Panc1 (cell line): Measurements from ENCODE around the gene SLC9A5. TPM values are rescaled to one million over a fixed set of nuclear protein-coding genes. Genes with fewer than 3 reads are reported as not detected.

Experiments
- ATAC-seq: fragments of 200-7000 bp; cut with Tn5 transposase; 2 replicates; pipeline ENCODE4 v1.9.1; 2020; ENCODE audit warnings: mild to moderate bottlenecking, moderate library complexity
- BruUV-seq: library from RNA; stranded (reverse); fragments of 400-500 nt; replicated peaks from 2 replicates; lab custom pipeline; 2021; lab: Mats Ljungman, UMichigan
- CTCF ChIA-PET: fragments of 300-600 bp; sonication (Branson Sonifier 250); formaldehyde crosslinking; loops from one replicate; lab custom pipeline; 2022; ENCODE audit warnings: antibody characterized with exemption; lab: Charles Lee
- POLR2A ChIA-PET: fragments of 300-600 bp; sonication (Branson Sonifier 250); formaldehyde crosslinking; loops from one replicate; lab custom pipeline; 2022; ENCODE audit warnings: antibody characterized with exemption; lab: Charles Lee
- DNase-seq: peaks from one replicate; pipeline ENCODE4 v3.0.0-alpha.2; 2010; ENCODE audit warnings: low read depth, low spot score
- H3K27ac ChIP-seq: 2 replicates; pipeline ENCODE4 v1.5.1; 2011; ENCODE audit warnings: mild to moderate bottlenecking, low read length, inconsistent platforms
- H3K27me3 ChIP-seq: fragments of 200-500 bp; sonication (Bioruptor generic); 2 replicates; pipeline ENCODE4 v1.6.0; 2014; ENCODE audit warnings: low read length, inconsistent platforms; ENCODE audit not compliant: control insufficient read depth, insufficient read depth
- H3K36me3 ChIP-seq: fragments of 200-500 bp; sonication (Bioruptor generic); 2 replicates; pipeline ENCODE4 v1.5.1; 2014; ENCODE audit warnings: inconsistent platforms, mild to moderate bottlenecking, low read length, moderate library complexity; ENCODE audit not compliant: control insufficient read depth, insufficient read depth
- H3K4me1 ChIP-seq: 2 replicates; pipeline ENCODE4 v1.5.1; 2011; ENCODE audit warnings: inconsistent platforms, mild to moderate bottlenecking, low read length, moderate library complexity; ENCODE audit not compliant: control insufficient read depth, insufficient read depth
- H3K4me3 ChIP-seq, 2 experiments: 2 replicates each; pipeline ENCODE4 v1.5.1; 2011 to 2012; ENCODE audit warnings: low read depth in 2 of 2, low read length in 2 of 2, mild to moderate bottlenecking in 2 of 2, inconsistent platforms in 1 of 2, moderate library complexity in 1 of 2
- H3K9me3 ChIP-seq: fragments of 200-500 bp; sonication (Bioruptor generic); 2 replicates; pipeline ENCODE4 v1.5.1; 2014; ENCODE audit warnings: low read depth, mild to moderate bottlenecking, inconsistent platforms, low read length, moderate library complexity; ENCODE audit not compliant: control insufficient read depth, insufficient read depth
- POLR2AphosphoS5 ChIP-seq: IDR thresholded peaks from 2 replicates; pipeline ENCODE4 v1.6.1; 2012; ENCODE audit warnings: mild to moderate bottlenecking, low read depth, low read length, moderate library complexity
- SIN3A ChIP-seq: IDR thresholded peaks from 2 replicates; pipeline ENCODE4 v1.6.1; 2012; ENCODE audit warnings: low read depth, mild to moderate bottlenecking, low read length, moderate library complexity, borderline replicate concordance; ENCODE audit not compliant: insufficient read depth
- TCF7L2 ChIP-seq: IDR thresholded peaks from 2 replicates; pipeline ENCODE4 v1.6.1; 2011; ENCODE audit warnings: mild to moderate bottlenecking, low read depth, low read length, inconsistent platforms
- in situ Hi-C: cut with HindIII; loops from 2 replicates; pipeline ENCODE4 v1.10.0; 2016; ENCODE audit warnings: low sequenced_read_pairs, low pct_unique_long_range_greater_than_20kb
- intact Hi-C: fragments of 100-400 bp; cut with micrococcal nuclease; formaldehyde crosslinking; loops from one replicate; pipeline ENCODE4 v1.10.0; 2022; ENCODE audit not compliant: unreplicated experiment
- total RNA-seq: library from RNA; stranded (reverse); gene quantifications from one replicate; pipeline ENCODE4 v1.2.1, GENCODE V29; 2021; ENCODE audit not compliant: unreplicated experiment
- TF ChIP-seq, protein P1 (sequence below), 2 experiments: IDR thresholded peaks; 2 replicates each; pipeline ENCODE4 v1.6.1; 2011 to 2012; ENCODE audit warnings: low read depth in 2 of 2, control low read depth in 1 of 2, low read length in 1 of 2, mild to moderate bottlenecking in 1 of 2, moderate library complexity in 1 of 2; ENCODE audit not compliant: insufficient read depth in 1 of 2
- TF ChIP-seq, protein P2 (sequence below): fragments of 450-650 bp; IDR thresholded peaks from 2 replicates; pipeline ENCODE4 v1.5.1; 2017; ENCODE audit warnings: mild to moderate bottlenecking

SLC9A5 gene
- total RNA-seq, 1 experiment from 2014 or later = 1.7 TPM

DNA sequence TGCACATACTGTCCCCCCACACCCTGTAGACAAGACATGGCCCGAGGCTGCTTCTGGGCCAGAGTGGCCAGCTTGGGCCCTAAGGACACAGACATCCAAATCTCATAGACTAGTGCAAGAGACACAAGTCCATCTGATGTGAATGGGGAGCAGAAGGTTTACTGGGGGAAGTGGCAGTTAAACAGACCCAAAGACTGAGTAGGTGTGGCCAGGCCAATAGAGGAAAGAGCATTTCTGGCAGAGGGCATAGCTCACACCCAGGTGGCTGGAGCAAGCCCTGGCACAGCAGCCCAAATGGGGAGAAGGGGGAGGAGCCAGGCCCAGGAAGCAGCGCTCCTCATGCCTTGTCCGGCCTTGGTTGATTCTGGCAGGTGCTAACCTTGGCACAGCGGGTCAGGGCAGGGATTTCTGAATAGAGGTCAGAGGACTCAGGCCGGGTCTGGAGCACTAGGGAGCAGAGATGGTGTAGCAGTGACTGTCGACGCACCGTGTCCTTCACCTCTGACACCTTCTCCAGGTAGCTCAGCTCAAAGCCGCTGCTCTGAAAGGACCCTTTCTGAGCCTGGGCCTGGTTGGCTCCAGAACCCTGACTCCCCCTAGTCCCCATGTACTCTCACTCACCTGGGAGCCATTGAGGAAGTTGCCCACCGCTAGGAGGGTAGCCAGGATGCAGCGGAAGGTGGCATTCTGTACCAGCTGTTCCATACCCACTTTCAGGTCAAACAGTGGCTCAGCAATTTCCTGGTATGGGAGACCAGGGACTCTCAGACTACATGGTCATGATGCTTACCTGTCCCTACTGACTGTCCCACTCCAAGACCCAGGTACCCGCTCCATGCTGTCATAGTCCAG is 17.7 kb upstream of the SLC9A5 start:
- CTCF ChIA-PET = no interaction called here
- no peak for TF ChIP-seq TCF7L2
- TF ChIP-seq, protein P1, sequence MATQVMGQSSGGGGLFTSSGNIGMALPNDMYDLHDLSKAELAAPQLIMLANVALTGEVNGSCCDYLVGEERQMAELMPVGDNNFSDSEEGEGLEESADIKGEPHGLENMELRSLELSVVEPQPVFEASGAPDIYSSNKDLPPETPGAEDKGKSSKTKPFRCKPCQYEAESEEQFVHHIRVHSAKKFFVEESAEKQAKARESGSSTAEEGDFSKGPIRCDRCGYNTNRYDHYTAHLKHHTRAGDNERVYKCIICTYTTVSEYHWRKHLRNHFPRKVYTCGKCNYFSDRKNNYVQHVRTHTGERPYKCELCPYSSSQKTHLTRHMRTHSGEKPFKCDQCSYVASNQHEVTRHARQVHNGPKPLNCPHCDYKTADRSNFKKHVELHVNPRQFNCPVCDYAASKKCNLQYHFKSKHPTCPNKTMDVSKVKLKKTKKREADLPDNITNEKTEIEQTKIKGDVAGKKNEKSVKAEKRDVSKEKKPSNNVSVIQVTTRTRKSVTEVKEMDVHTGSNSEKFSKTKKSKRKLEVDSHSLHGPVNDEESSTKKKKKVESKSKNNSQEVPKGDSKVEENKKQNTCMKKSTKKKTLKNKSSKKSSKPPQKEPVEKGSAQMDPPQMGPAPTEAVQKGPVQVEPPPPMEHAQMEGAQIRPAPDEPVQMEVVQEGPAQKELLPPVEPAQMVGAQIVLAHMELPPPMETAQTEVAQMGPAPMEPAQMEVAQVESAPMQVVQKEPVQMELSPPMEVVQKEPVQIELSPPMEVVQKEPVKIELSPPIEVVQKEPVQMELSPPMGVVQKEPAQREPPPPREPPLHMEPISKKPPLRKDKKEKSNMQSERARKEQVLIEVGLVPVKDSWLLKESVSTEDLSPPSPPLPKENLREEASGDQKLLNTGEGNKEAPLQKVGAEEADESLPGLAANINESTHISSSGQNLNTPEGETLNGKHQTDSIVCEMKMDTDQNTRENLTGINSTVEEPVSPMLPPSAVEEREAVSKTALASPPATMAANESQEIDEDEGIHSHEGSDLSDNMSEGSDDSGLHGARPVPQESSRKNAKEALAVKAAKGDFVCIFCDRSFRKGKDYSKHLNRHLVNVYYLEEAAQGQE (IDR thresholded peaks at IDR 0.05; ENCODE audit: insufficient read depth in 1 of 2, low read depth in 2 of 2, low read length in 1 of 2) = no peak
- TF ChIP-seq POLR2AphosphoS5 = 0 out of 2 replicates have a peak, but pooled peaks have one; percentile 34
- TF ChIP-seq, protein P2, sequence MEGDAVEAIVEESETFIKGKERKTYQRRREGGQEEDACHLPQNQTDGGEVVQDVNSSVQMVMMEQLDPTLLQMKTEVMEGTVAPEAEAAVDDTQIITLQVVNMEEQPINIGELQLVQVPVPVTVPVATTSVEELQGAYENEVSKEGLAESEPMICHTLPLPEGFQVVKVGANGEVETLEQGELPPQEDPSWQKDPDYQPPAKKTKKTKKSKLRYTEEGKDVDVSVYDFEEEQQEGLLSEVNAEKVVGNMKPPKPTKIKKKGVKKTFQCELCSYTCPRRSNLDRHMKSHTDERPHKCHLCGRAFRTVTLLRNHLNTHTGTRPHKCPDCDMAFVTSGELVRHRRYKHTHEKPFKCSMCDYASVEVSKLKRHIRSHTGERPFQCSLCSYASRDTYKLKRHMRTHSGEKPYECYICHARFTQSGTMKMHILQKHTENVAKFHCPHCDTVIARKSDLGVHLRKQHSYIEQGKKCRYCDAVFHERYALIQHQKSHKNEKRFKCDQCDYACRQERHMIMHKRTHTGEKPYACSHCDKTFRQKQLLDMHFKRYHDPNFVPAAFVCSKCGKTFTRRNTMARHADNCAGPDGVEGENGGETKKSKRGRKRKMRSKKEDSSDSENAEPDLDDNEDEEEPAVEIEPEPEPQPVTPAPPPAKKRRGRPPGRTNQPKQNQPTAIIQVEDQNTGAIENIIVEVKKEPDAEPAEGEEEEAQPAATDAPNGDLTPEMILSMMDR = no peak
- TF ChIP-seq SIN3A = no peak
- in situ Hi-C loops = no loop called here
- POLR2A ChIA-PET = interaction anchor here (0.6 kb wide), 1 partner anchor 9 kb away, joined by 3 read pairs; no protein-coding TSS in a partner anchor
- peaks cover 4% of the 10 kb centered on the region; the same call in 1 of the 2 replicates for H3K4me1 ChIP-seq
- H3K36me3 ChIP-seq = peaks cover 5% of the 10 kb centered on the region; the same call in 1 of the 2 replicates
- no peaks in the 10 kb centered on the region for H3K27me3 ChIP-seq
- no peaks in the 10 kb centered on the region for H3K9me3 ChIP-seq
- intact Hi-C loops = no loop called here
- H3K4me3 ChIP-seq = no peak overlapping the region
- BruUV-seq = no TSS peak
- ATAC-seq (no peak), DNase-seq (no peak)
- no peak overlapping the region for H3K27ac ChIP-seq

DNA sequence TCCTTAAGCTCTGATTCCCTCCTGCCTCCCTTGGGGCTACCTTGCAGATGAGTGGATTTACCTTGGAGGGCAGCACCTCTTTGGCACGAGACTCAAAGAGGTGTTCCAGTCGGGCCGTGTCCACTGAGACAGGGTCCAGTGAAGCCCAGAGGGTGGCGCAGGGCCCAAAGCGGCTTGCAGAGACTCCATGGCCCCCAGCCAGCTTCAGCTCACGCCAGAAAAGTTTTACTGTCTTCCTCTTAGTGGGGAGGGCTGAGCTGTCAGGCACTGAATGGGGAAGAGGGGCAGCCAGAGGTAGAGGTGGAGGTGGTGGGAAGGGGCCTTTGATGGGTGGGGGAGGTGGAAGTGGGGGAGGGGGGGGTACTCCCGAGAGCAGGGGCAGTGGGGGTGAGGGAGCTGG is 15.2 kb upstream of the SLC9A5 start:
- BruUV-seq = no TSS peak
- ChIA-PET POLR2A (interaction anchor here (0.6 kb wide), 1 partner anchor 706 kb away, joined by 3 read pairs; no protein-coding TSS in a partner anchor), CTCF (interaction anchor here (0.9 kb wide), 1 partner anchor 179 kb away, joined by 3 read pairs; no protein-coding TSS in a partner anchor)
- in situ Hi-C loops = no loop called here
- no peaks in the 10 kb centered on the region for H3K4me1 ChIP-seq
- no peak overlapping the region for H3K4me3 ChIP-seq
- H3K27ac ChIP-seq = no peak overlapping the region
- H3K36me3 ChIP-seq = no peaks in the 10 kb centered on the region
- TF ChIP-seq, protein P2 = no peak
- TF ChIP-seq POLR2AphosphoS5 (no peak), TCF7L2 (no peak), SIN3A (no peak)
- TF ChIP-seq, protein P1 (IDR thresholded peaks at IDR 0.05; ENCODE audit: insufficient read depth in 1 of 2, low read depth in 2 of 2, low read length in 1 of 2) = no peak
- H3K27me3 ChIP-seq = no peaks in the 10 kb centered on the region
- ATAC-seq (no peak), DNase-seq (no peak)
- intact Hi-C loops = no loop called here
- H3K9me3 ChIP-seq = no peaks in the 10 kb centered on the region
